Dendritic cell treated with granulocyte-macrophage colony-stimulating factor and Interleukin-4, amounts not matched to agents 40 ng/mL and 50 ng/mL, for 4 days (primary cell): Measurements from ENCODE around the gene PRKG1.

Source experiments
- H3K27ac Mint-ChIP-seq: one replicate; pipeline ENCODE4 v1.8.0; 2022; ENCODE audit warnings: mild to moderate bottlenecking, mixed read lengths
- H3K27me3 Mint-ChIP-seq: one replicate; pipeline ENCODE4 v1.8.0; 2022; ENCODE audit warnings: mild to moderate bottlenecking, mixed read lengths
- H3K36me3 Mint-ChIP-seq: one replicate; pipeline ENCODE4 v1.8.0; 2022; ENCODE audit warnings: low read depth, mixed read lengths
- H3K4me1 Mint-ChIP-seq: one replicate; pipeline ENCODE4 v1.8.0; 2022; ENCODE audit warnings: low read depth, mixed read lengths
- H3K4me3 Mint-ChIP-seq: one replicate; pipeline ENCODE4 v1.8.0; 2022; ENCODE audit warnings: mild to moderate bottlenecking, moderate library complexity, mixed read lengths
- H3K9me3 Mint-ChIP-seq: one replicate; pipeline ENCODE4 v1.8.0; 2022; ENCODE audit warnings: mixed read lengths
- intact Hi-C: fragments of 100-400 bp; cut with micrococcal nuclease; formaldehyde crosslinking; loops from one replicate; pipeline ENCODE4 v1.15.0; 2022

PRKG1 gene

DNA sequence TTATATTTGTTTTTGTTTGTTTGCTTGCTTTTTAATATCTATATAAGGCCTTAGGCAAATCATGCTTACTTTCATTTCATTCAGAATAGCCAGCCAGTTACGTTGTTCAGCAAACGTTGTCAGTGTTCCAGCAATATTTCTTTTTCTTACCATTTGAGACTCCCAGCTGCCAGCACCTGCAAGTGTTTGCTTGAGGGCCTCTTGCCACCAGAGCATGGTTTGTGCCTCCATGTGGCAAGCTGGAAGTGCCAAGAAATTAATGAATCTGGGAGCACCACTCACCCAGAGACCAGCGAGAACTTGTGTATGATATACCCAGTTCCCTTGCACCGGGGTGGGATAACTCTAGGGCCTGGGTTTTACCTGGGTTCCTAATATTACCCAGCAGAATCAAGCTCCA, 802.2 kb downstream of the PRKG1 start:
- Mint-ChIP-seq H3K4me1 (no peaks in the 10 kb centered on the region), H3K36me3 (no peaks in the 10 kb centered on the region), H3K9me3 (no peaks in the 10 kb centered on the region), H3K27me3 (no peaks in the 10 kb centered on the region), H3K27ac (no peak overlapping the region), H3K4me3 (no peak overlapping the region)
- intact Hi-C loops, result no loop called here

DNA sequence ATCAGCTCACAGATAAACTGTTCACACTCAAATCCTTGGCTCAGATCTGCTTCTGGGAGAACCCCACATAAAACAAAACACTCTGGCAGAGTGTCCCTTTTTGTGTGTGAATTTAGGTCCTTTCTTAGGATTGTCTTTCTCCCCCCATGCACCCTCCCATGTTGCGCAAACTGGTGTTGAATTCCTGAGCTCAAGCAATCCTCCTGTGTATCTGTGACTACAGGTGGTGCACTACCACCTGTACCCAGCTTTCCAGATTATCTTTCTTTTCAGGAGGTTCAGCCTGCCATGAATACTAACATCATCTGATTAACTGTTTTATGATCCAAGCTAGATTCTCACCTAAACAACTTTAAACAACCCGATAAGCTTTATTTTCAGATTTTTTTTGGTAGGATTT, 802.7 kb downstream of the PRKG1 start:
- H3K27ac Mint-ChIP-seq, result no peak overlapping the region
- no peaks in the 10 kb centered on the region for H3K27me3 Mint-ChIP-seq
- H3K9me3 Mint-ChIP-seq, result peaks cover under 1% of the 10 kb centered on the region
- no peaks in the 10 kb centered on the region for H3K4me1 Mint-ChIP-seq
- intact Hi-C loops, result no loop called here
- no peak overlapping the region for H3K4me3 Mint-ChIP-seq
- no peaks in the 10 kb centered on the region for H3K36me3 Mint-ChIP-seq

DNA sequence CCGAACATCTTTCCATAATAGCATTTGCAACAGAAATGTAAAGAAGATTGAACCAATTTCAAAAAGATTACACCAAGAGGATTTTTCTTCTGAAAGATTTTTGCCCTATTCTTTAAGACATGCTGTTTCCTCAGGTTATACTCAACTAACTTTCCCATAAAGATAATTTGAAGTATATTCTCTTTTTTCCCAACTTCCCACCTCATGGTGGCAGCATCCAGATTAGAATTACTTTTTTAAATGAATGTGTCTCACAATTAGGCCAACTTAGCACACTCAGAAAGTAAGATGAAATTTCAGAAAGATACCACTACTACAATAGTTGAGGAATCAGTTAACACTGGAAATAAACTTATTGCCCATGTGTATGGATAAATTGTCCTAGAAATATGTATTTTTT, 803.3 kb downstream of the PRKG1 start:
- intact Hi-C loops, result no loop called here

DNA sequence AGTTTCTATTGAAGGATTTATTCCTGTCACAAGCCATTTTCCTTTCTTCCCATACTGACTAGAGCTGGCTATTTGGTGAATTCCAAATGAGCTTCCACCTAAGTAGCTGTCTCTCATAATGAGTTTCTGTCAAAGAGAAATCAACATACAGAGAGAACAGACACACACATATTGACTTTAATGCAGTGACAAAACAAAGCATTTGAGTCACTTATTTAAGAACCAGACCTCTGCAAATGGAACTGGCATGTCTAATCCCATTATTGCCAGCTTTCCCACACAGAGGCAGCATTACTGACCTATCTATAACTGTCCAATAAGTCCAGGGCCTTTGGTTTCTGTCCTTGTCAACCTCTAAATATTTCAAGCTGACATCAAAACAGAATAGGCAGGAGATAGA, 804.4 kb downstream of the PRKG1 start:
- no peaks in the 10 kb centered on the region for H3K36me3 Mint-ChIP-seq
- no peak overlapping the region for H3K27ac Mint-ChIP-seq
- H3K4me1 Mint-ChIP-seq, result no peaks in the 10 kb centered on the region
- H3K27me3 Mint-ChIP-seq, result no peaks in the 10 kb centered on the region
- H3K9me3 Mint-ChIP-seq, result peaks cover 13% of the 10 kb centered on the region
- intact Hi-C loops, result no loop called here
- no peak overlapping the region for H3K4me3 Mint-ChIP-seq

More for the DNA sequence above, 803.3 kb downstream of the PRKG1 start:
- no peaks in the 10 kb centered on the region for H3K4me1 Mint-ChIP-seq
- peaks cover 8% of the 10 kb centered on the region for H3K9me3 Mint-ChIP-seq
- no peaks in the 10 kb centered on the region for H3K36me3 Mint-ChIP-seq
- no peak overlapping the region for H3K4me3 Mint-ChIP-seq
- H3K27ac Mint-ChIP-seq, result no peak overlapping the region
- no peaks in the 10 kb centered on the region for H3K27me3 Mint-ChIP-seq

DNA sequence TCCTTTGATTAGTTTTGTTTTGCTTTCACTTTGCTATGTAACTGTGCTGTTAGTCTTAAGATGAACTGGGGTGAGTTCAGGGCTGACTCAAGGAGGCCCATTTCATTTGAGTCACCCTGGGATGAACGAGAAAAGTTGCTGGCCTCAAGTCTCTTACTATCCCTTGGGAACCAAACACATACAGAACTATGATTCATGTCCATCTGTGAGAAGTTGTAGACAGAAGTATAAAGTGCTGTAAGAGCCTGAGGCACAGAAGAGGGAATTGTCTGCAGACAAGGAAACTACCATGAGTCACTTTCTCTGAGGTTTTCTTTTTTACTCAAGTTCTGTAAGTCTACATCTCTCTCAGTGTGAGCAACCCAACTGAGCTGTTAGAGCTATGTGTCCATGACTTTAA, 805.0 kb downstream of the PRKG1 start:
- Mint-ChIP-seq H3K4me1 (no peaks in the 10 kb centered on the region), H3K36me3 (no peaks in the 10 kb centered on the region), H3K4me3 (no peak overlapping the region), H3K9me3 (peaks cover 14% of the 10 kb centered on the region), H3K27me3 (no peaks in the 10 kb centered on the region), H3K27ac (no peak overlapping the region)
- intact Hi-C loops, result no loop called here

DNA sequence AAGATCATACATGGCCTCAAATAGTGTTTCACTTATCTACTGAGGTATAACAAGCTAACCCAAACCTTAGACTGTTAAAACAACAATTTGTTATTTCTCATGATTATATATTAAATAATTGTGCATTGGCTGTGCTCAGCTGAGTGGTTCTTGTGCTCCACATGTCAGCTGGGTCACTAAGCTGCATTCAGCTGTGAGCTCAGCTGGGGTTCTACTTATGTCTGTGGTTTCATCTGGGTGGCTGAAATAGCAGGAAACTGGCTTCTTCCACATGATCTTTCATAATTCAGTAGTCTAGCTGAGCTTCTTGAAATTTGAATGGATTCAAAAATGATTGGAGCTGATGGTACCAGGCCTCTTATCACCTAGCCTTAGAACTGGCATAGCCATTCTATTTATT, 806.9 kb downstream of the PRKG1 start:
- H3K4me3 Mint-ChIP-seq, result no peak overlapping the region
- H3K9me3 Mint-ChIP-seq, result peaks cover 23% of the 10 kb centered on the region
- H3K27me3 Mint-ChIP-seq, result no peaks in the 10 kb centered on the region
- intact Hi-C loops, result no loop called here
- no peaks in the 10 kb centered on the region for H3K4me1 Mint-ChIP-seq
- H3K36me3 Mint-ChIP-seq, result no peaks in the 10 kb centered on the region
- no peak overlapping the region for H3K27ac Mint-ChIP-seq

DNA sequence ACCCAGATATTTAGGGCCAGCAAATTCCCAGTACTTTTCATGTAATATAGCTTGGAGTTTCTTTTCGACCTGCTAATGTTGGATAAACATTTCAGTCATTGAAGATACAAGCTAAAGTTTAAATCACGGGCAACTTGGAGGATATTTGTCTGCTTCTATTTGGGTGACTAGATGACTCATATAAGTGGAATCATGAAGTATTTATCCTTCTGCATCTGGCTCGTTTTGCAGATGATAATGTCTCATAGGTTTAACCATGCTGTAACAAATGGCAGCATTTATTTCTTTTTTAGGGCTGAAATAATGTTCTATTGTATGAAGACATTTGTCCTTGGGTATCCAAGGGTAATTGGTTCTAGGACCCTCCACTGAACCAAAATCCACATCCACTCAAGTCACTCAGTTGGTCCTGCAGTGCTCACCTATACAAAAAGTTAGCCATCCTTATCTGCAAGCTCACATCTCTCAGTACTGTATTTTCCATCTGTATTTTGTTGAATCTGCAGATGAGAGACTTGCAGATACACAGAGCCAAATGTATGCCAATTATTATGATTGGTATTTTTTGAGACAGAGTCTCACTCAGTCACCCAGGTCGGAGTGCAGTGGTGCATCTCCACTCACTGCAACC, 812.3 kb downstream of the PRKG1 start:
- peaks cover 23% of the 10 kb centered on the region for H3K9me3 Mint-ChIP-seq
- no peaks in the 10 kb centered on the region for H3K36me3 Mint-ChIP-seq
- intact Hi-C loops, result no loop called here
- no peak overlapping the region for H3K27ac Mint-ChIP-seq
- H3K4me1 Mint-ChIP-seq, result no peaks in the 10 kb centered on the region
- no peak overlapping the region for H3K4me3 Mint-ChIP-seq
- H3K27me3 Mint-ChIP-seq, result no peaks in the 10 kb centered on the region

DNA sequence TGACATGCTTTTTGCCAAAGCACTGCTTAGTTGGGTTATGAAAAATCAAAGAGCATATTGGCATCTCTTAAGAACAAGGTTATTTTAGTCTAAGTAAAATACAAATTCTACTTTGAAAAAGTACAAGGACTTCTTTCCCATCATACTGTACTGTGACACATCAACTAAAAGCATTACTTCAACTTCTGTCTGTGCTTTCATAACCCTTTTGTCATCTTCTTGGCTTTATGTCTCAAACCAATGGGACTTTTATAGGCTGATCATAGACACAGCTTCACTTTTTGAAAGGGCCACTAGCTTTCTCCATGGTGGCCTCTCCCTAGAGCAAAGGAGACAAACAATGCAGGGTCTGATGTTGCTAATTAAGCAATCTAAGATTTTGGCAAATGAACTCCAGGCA, 814.0 kb downstream of the PRKG1 start:
- peaks cover 14% of the 10 kb centered on the region for H3K9me3 Mint-ChIP-seq
- intact Hi-C loops, result no loop called here
- no peak overlapping the region for H3K4me3 Mint-ChIP-seq
- no peaks in the 10 kb centered on the region for H3K36me3 Mint-ChIP-seq
- H3K27ac Mint-ChIP-seq, result no peak overlapping the region
- H3K4me1 Mint-ChIP-seq, result no peaks in the 10 kb centered on the region
- H3K27me3 Mint-ChIP-seq, result no peaks in the 10 kb centered on the region

DNA sequence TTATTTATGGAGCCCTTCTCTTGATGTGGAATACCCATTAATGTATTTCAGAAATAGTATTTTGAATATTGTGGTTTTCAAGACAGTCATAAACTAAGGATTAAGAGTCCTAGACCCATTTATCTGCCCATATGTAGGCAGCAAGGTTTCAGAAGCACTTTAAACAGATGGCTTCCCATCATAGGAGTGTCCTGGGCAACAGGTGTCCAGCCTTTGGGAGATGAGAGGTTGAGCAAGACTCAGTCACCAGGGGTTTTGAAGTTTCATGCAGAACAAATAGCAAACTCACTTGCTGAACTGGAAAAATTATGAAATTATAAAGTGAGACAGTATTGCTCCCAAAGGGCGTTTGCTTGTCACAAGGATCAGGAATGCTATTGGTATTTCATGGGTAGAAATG, 818.0 kb downstream of the PRKG1 start:
- Mint-ChIP-seq H3K4me1 (no peaks in the 10 kb centered on the region), H3K36me3 (no peaks in the 10 kb centered on the region), H3K4me3 (no peak overlapping the region), H3K27me3 (no peaks in the 10 kb centered on the region), H3K27ac (no peak overlapping the region), H3K9me3 (no peaks in the 10 kb centered on the region)
- intact Hi-C loops, result no loop called here

DNA sequence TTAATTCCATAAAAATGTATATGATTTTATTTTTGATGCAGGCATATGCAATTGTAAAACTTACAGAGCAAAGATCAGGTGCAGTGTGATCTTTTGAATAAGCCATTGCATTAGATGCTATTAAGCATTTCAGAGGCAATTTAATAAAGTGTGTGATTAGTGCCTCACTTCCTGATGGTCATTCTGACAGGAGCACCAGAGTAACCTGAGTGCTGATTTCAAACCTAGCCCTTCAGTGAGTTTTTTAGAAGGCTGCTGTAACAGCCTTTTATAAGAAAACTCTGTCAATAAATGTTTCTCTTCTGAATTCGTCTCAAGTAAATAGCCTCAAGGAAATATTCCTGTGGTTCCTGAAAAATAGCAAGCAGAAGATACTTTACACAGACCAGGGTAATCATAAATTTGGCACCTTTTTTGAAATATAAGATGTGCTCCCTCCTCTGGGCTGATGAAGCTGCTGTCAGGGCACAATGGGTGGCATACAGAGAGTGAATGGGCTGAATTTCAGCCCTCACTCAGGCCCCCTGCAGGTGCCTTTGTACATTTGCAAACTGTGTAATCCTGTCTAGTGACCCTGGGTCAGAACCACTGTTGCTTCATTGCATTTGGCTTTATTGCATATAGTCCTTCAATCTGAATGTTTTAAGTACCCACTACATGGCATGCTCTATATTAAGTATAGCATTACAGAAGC, 818.8 kb downstream of the PRKG1 start:
- Mint-ChIP-seq H3K27ac (no peak overlapping the region), H3K9me3 (no peaks in the 10 kb centered on the region), H3K27me3 (no peaks in the 10 kb centered on the region), H3K4me3 (no peak overlapping the region), H3K36me3 (no peaks in the 10 kb centered on the region), H3K4me1 (no peaks in the 10 kb centered on the region)
- intact Hi-C loops, result no loop called here

DNA sequence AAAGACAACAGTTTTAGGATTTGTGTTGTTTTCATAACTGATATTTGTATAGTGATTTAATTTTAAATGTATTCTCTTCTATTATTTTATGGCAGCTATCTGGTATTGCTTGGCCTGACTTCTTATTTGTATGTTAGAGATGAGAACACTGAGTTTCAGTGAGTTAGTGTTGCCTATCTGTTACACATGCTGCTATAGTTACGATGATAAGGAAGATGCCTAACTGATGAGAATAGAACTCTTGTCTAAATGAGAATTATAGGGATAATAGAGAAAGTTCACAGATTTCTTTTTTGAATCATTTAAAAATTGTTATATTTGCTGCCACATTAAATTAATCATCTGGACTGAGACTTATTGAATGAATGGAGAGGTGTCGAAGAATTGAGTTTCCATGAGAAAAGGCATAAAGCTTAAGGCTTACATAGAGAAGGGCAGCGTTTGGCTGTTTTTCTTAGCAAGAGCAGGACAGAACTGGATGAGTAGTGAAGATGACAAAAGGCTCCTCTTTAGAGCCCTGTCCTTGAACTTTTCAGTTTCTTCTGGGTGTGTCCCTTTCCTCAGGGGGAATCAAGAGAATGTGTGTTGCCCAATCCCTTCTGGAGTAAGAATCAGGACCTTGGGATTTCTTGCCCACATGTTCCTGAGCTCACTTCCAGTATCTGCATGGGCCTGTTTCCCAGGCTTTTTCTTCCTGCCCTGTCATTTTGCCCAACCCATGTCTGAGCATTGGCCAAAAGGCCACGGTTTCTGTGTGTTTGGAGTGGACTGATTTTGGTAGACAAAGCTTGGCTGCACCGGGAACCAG, 820.7 kb downstream of the PRKG1 start:
- no peak overlapping the region for H3K27ac Mint-ChIP-seq
- H3K4me1 Mint-ChIP-seq, result no peaks in the 10 kb centered on the region
- no peaks in the 10 kb centered on the region for H3K27me3 Mint-ChIP-seq
- H3K9me3 Mint-ChIP-seq, result no peaks in the 10 kb centered on the region
- no peaks in the 10 kb centered on the region for H3K36me3 Mint-ChIP-seq
- intact Hi-C loops, result no loop called here
- no peak overlapping the region for H3K4me3 Mint-ChIP-seq

DNA sequence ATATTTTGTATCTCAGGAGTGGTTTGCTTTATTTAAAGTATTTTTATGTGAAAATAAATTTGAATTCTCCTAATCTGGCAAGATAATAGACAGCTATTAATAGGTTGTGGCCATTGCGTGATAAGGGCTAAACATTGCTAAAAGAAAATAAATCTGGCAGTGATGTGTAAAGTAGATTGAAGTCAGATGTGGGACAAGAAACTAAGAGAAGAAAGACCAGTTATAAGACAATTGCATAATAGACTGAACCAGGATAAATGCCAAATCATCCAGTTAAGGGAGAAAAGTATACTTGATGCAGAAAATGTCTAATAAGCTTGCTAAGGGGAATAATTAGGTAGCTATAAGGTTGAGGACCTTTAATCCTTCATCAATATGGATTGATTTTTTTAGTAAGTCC, 822.6 kb downstream of the PRKG1 start:
- intact Hi-C loops, result no loop called here
- Mint-ChIP-seq H3K4me1 (no peaks in the 10 kb centered on the region), H3K27ac (no peak overlapping the region), H3K9me3 (no peaks in the 10 kb centered on the region), H3K4me3 (no peak overlapping the region), H3K36me3 (no peaks in the 10 kb centered on the region), H3K27me3 (no peaks in the 10 kb centered on the region)

DNA sequence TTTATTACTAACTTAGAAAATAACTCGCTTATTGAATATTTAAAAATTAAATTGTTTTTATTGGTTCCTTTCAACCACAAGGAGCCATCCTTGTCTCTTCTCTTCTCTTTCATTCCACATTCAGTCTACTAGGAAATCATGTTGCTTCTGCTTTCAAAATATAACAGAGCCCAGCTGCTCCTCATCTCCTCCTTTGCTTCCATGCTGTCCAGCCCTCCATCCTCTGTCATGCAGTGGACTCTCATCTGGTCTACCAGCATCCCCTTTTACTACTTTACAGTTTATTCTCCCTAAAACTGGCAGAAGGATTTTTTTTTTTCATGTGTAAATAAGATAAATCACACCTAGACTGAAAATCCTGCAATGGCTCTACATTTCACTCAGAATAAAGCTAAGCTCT, 823.3 kb downstream of the PRKG1 start:
- no peaks in the 10 kb centered on the region for H3K36me3 Mint-ChIP-seq
- H3K4me1 Mint-ChIP-seq, result no peaks in the 10 kb centered on the region
- no peak overlapping the region for H3K4me3 Mint-ChIP-seq
- H3K27ac Mint-ChIP-seq, result no peak overlapping the region
- H3K27me3 Mint-ChIP-seq, result no peaks in the 10 kb centered on the region
- no peaks in the 10 kb centered on the region for H3K9me3 Mint-ChIP-seq
- intact Hi-C loops, result no loop called here

DNA sequence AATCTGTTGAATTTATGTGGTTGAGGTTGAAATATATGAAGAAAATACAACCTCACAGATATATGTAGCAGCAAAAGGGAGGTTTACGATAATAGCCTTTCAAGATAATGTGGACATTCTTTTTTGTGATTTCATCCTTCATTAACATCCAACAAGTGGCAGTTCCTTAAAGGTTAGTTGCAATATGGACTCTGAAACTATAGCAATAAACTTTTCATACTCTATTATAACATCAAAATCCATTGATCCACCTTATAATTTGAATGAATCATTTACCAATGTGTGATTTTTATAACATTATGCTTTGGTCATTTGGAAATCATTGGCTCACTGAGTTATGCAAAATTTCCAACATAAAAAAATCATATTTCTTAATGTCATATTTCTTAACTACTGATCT, 825.9 kb downstream of the PRKG1 start:
- Mint-ChIP-seq H3K27me3 (no peaks in the 10 kb centered on the region), H3K4me3 (no peak overlapping the region), H3K4me1 (no peaks in the 10 kb centered on the region), H3K36me3 (no peaks in the 10 kb centered on the region), H3K9me3 (no peaks in the 10 kb centered on the region), H3K27ac (no peak overlapping the region)
- intact Hi-C loops, result no loop called here
